Left ventricle myocardium inferior (tissue), 1 donor: ENCODE results near the gene MMP15. TPM values are rescaled to one million over a fixed set of nuclear protein-coding genes. Genes with fewer than 3 reads are reported as not detected.

Experiments used
- DNase-seq: peaks from one replicate; pipeline ENCODE4 v3.0.0-alpha.2; 2020
- H3K27ac ChIP-seq: fragments of 200-600 bp; replicated peaks from 2 replicates; pipeline ENCODE4 v1.8.0; 2021
- H3K27me3 ChIP-seq: fragments of 200-600 bp; 2 replicates; pipeline ENCODE4 v1.8.0; 2021; ENCODE audit warnings: low read depth
- H3K36me3 ChIP-seq: fragments of 200-600 bp; 2 replicates; pipeline ENCODE4 v1.8.0; 2021
- H3K4me1 ChIP-seq: fragments of 200-600 bp; 2 replicates; pipeline ENCODE4 v1.8.0; 2021
- H3K4me3 ChIP-seq: fragments of 200-600 bp; 2 replicates; pipeline ENCODE4 v1.8.0; 2021; ENCODE audit warnings: mild to moderate bottlenecking, moderate library complexity
- H3K9me3 ChIP-seq: fragments of 200-600 bp; replicated peaks from 2 replicates; pipeline ENCODE4 v1.8.0; 2021
- intact Hi-C: fragments of 100-400 bp; cut with micrococcal nuclease; formaldehyde crosslinking; loops from one replicate; pipeline ENCODE4 v1.11.0; 2022
- total RNA-seq: library from RNA; stranded (reverse); fragmentation: NEBNext Ultra II Directional; extraction: Animal tissue kit (Norgen Biotek cat#: 25700); gene quantifications from one replicate; pipeline ENCODE4 v1.2.1, GENCODE V29; 2021
- TF ChIP-seq, protein P1 (sequence below): fragments of 200-600 bp; IDR thresholded peaks from 2 replicates; pipeline ENCODE4 v1.8.0; 2021; ENCODE audit warnings: antibody characterized with exemption, mild to moderate bottlenecking, borderline replicate concordance
- donor health status: DM: no; HTN: yes; CAD: no; lungs with severe emphysema.

MMP15 gene
- total RNA-seq, 1 donor from 2014 or later, result 64.1 TPM

DNA sequence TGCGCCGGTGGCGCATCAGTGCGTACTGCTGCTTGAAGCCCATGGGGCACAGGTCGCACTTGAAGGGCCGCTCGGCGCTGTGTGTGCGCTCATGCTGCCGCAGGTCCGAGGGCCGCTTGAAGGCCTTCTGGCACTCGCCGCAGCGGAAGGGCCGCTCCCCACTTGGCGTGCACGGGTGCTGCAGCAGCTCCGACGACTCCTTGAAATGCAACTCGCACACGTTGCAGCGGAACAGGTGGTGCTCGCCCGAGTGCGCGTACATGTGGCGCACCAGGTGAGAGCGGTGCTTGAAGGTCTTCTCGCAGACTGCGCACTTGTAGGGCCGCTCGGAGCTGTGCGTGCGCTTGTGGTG is 28.4 kb upstream of the MMP15 start:
- TF ChIP-seq, protein P1, sequence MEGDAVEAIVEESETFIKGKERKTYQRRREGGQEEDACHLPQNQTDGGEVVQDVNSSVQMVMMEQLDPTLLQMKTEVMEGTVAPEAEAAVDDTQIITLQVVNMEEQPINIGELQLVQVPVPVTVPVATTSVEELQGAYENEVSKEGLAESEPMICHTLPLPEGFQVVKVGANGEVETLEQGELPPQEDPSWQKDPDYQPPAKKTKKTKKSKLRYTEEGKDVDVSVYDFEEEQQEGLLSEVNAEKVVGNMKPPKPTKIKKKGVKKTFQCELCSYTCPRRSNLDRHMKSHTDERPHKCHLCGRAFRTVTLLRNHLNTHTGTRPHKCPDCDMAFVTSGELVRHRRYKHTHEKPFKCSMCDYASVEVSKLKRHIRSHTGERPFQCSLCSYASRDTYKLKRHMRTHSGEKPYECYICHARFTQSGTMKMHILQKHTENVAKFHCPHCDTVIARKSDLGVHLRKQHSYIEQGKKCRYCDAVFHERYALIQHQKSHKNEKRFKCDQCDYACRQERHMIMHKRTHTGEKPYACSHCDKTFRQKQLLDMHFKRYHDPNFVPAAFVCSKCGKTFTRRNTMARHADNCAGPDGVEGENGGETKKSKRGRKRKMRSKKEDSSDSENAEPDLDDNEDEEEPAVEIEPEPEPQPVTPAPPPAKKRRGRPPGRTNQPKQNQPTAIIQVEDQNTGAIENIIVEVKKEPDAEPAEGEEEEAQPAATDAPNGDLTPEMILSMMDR, result no peak
- H3K27me3 ChIP-seq, result no peaks in the 10 kb centered on the region
- DNase-seq, result no peak
- H3K36me3 ChIP-seq, result peaks cover 35% of the 10 kb centered on the region
- no peak overlapping the region for H3K27ac ChIP-seq
- H3K4me1 ChIP-seq, result peaks cover 59% of the 10 kb centered on the region
- intact Hi-C loops, result no loop called here
- H3K9me3 ChIP-seq, result no peaks in the 10 kb centered on the region
- H3K4me3 ChIP-seq, result no peak overlapping the region

DNA sequence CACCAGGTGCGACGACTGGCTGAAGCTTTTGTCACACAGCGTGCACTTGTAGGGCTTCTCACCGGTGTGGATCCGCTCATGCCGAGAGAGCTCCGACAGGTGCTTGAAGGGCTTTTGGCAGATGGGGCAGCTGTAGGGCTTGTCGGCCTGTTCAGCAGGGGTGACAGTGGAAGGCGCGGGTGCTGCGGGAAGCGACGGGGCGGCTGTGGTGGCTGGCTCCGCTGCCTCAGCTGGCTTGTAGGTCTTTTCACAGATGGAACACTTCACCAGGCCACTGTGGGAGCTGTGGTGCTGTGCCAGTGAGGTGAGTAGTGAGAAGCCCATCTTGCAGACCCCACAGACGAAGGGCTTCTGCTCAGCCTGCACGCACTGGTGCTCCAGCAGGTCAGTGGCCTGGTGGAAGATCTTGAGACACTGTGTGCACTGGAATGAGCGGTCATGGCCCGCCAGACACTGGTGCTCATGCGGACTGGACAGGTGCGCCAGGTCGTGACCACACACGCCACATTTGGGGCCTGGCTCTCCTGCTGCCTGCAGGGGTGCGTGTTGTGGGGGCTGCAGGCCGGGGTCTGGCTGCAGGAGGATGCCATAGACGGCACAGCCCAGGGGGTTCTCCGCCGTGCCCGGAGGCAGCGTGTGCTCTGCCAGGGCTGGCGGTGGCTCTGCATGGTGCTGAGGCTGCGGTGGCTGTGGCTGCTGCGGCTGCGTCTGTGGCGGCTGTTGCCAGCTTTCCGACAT is 27.9 kb upstream of the MMP15 start:
- TF ChIP-seq, protein P1, result no peak
- Histone ChIP-seq H3K27me3 (no peaks in the 10 kb centered on the region), H3K9me3 (no peaks in the 10 kb centered on the region), H3K36me3 (peaks cover 35% of the 10 kb centered on the region), H3K4me1 (peaks cover 60% of the 10 kb centered on the region), H3K27ac (no peak overlapping the region), H3K4me3 (no peak overlapping the region)
- no peak for DNase-seq
- intact Hi-C loops, result no loop called here

DNA sequence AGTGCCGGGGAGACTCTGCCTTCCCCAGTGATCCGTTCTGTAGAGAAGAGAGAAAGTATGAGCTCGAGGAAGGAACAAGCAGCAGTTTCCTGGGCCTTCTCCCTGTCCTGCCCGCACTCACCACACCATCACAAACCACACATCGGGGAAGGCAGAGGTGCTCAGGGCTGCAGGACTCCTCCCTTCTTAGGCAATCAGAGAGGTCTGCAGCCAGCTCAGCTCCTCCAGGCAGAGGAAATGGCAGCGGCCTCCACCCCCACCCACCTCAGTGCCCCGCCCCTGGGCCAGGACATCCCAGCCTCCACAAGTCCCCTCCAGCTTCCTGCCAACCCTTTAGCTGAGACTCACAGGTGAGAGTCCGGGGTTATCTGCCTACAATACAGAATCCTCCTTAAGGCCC is 27.1 kb upstream of the MMP15 start:
- peaks cover 60% of the 10 kb centered on the region for H3K4me1 ChIP-seq
- TF ChIP-seq, protein P1, result no peak
- peak overlapping the region; percentile 17 for H3K27ac ChIP-seq
- peaks cover 41% of the 10 kb centered on the region for H3K36me3 ChIP-seq
- no peak overlapping the region for H3K4me3 ChIP-seq
- H3K9me3 ChIP-seq, result no peaks in the 10 kb centered on the region
- intact Hi-C loops, result no loop called here
- DNase-seq, result peak; percentile 46
- H3K27me3 ChIP-seq, result no peaks in the 10 kb centered on the region

DNA sequence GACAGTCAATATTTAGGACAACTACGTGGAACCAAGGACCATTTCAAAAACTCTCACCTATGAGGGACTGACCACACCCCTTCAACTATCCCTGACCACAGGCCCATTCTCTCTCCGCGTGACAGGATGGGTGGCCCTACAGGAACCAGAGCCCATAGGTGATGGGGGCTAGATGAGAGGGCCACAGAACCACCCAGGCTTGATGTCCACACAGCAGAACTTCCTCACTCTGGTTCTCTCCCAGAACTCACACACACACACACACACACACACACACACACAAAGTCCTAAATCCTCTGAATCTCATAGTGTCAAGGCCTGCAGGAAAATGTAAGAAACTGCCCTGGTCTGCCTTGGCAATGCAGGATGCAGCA is 26.6 kb upstream of the MMP15 start:
- H3K4me1 ChIP-seq, result peaks cover 60% of the 10 kb centered on the region
- no peaks in the 10 kb centered on the region for H3K27me3 ChIP-seq
- H3K9me3 ChIP-seq, result no peaks in the 10 kb centered on the region
- H3K4me3 ChIP-seq, result peak overlapping the region; percentile 78
- peak overlapping the region; percentile 96 for H3K27ac ChIP-seq
- DNase-seq, result no peak
- intact Hi-C loops, result no loop called here
- peaks cover 38% of the 10 kb centered on the region for H3K36me3 ChIP-seq
- TF ChIP-seq, protein P1, result no peak

DNA sequence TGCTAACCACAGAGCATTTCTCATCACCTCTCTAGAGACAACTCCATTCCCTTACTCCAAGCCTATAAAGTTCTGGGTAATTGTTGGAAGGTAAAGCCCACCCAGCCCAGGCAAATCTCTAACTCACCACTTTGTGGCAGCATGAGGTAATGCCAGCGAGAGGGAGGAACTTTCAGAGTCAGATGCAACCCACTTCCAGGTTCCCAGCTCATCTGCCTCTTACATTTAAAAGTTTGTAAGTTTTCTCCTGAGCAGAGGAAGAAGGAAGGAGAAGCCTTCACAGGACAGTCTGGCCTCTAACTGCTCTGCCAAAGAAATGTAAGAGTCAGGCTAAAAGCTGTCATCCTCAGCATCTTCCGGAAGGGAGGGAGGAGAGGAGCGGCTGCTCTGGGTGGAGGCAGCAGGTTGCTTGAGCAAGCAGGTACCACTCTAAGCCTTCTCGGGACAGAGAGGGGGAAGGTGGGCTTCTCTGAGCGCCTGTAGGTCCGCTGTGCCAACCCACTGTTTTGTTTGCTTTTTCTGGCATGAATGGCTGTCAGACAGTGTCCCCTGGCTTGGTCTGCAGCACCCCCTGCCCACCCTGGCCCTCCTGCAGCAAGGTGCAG is 26.1 kb upstream of the MMP15 start:
- H3K9me3 ChIP-seq, result no peaks in the 10 kb centered on the region
- TF ChIP-seq, protein P1, result no peak
- intact Hi-C loops, result no loop called here
- H3K4me3 ChIP-seq, result peak overlapping the region; percentile 78
- peaks cover 36% of the 10 kb centered on the region for H3K36me3 ChIP-seq
- no peak for DNase-seq
- no peaks in the 10 kb centered on the region for H3K27me3 ChIP-seq
- H3K4me1 ChIP-seq, result peaks cover 56% of the 10 kb centered on the region
- peak overlapping the region; percentile 96 for H3K27ac ChIP-seq
